ENCODE data around the gene NKTR.
A peak's percentile ranks its signal among the peaks of the same experiment; 100 is the strongest.

Gene NKTR

DNA sequence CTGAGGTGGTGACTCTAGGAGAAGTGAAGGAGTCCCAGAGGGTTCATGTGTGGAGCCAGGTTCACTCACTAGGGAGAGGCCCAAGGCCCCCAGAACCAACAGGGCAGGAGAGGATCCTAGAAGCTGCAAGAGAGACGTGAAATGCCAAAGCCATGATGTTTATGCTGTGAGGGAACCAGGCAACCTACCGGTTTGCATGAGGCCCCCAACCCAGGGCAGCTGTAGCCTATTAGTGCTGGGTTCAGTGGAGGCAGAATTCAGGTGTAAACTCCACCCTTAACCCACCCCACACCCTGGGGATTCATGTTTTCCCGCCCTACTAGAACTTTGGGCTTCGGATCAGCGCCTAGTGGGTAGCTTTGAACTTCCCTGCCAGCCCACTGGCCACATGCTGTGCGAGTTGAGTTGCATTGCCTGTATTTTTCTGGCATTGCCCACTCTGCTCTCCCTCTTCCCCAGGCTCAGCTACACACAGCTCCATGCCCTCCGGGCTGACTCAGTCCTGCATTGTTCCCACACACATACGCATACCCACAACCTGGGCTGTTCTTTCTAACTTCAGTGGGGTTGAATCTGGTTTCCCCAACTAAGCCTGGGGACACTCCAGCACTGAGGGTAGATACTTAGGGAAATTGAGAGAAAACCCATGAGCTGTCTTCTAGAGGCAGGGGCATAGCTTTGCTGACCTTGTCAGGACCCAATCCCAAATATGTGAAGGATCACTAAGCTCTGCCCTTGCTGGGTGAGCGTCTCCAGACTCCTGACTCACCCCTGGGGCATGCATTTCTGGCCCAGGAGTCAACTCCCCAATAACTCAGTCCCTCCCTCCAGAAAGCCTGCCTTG lies 51.0 kb downstream of the NKTR start:
- peak; percentile 81 for DNase-seq (ENCODE audit: low read depth)

- DNase-seq (ENCODE audit: low read depth) = no peak
These were observed 51.7 kb downstream of the NKTR start for GRCh38 chr3:42652251-42652610.

DNA sequence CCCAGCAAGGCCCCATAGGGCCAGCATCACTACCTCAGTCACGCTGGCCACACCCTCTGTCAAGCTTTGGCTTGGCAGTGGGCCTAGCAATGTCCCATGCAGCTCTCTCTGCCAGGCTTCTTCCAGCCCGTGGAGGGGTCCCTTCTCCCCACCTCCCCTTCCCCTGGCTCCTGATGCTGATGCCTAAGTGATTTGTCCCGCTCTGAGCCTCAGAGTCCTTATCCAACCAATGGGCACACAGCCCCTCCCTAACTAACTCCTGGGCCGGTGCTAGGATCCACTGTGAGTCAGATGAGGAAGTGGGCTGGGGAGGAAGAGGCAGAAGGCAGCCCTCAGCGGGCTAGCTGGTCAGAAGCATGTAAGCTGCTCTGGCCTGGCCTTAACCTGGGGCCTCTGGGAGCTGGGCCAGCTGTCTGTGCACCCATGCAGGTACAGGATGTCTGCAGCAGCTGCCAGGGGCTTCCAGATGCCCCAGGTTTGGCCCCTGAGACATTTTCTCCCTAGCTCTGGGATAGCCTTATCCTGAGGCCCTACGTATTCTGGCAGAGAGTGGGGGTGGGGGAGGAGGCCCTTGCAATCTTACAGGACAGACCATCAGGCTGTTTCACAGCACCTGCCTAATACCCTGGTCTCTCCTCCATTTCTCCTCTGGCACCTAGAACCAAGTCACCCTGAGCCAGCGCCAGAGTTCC lies 52.3 kb downstream of the NKTR start:
- peak; percentile 80 for DNase-seq (ENCODE audit: low read depth)

GRCh38 chr3:42653303-42653559 lies 52.7 kb downstream of the NKTR start:
- DNase-seq (ENCODE audit: low read depth) = no peak

DNA sequence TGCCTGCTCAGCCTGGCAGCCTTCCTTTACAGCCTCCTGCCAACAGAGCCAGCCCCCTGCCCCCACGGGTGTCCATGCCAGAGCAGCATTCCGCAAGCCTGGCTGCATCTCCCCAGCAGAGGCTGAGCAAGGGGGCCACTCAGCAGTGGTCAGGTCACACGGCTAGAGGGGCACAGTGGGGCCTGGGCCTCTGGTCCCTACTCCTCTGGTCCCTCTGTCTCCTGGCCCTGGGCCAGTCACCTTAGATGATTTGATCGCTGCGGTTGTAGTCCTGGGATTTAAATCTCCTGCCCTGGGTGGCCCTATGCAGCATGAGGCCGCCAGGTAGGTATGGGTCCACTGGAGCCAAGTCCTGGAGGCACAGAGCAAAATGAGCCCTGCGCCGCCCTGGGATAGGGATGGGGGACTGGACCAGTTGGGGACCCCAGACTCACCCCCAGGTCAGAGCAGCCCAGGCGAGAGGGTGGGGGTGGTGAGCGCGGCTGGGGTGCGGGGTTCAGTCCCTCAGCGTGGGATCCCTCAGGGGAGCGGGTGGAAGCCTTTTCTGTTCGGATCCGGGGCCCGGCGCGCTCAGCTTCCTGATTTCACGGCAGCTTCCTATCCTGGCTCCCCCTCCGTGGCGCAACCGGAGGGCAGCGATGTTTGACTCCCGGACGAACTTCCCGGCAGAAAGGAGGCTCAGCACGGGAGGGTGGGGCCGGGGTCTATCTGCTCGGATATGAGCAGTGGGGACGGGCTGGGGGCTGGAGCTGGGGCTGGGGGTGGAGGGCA lies 53.3 kb downstream of the NKTR start, which contains the start of gene ZBTB47:
Gene ZBTB47, plus strand, starts transcription at position 138 of the 771 bp plus-strand sequence. CDS start 4,659 bp downstream, outside the sequence.
- no peak for DNase-seq (ENCODE audit: low read depth)

DNA sequence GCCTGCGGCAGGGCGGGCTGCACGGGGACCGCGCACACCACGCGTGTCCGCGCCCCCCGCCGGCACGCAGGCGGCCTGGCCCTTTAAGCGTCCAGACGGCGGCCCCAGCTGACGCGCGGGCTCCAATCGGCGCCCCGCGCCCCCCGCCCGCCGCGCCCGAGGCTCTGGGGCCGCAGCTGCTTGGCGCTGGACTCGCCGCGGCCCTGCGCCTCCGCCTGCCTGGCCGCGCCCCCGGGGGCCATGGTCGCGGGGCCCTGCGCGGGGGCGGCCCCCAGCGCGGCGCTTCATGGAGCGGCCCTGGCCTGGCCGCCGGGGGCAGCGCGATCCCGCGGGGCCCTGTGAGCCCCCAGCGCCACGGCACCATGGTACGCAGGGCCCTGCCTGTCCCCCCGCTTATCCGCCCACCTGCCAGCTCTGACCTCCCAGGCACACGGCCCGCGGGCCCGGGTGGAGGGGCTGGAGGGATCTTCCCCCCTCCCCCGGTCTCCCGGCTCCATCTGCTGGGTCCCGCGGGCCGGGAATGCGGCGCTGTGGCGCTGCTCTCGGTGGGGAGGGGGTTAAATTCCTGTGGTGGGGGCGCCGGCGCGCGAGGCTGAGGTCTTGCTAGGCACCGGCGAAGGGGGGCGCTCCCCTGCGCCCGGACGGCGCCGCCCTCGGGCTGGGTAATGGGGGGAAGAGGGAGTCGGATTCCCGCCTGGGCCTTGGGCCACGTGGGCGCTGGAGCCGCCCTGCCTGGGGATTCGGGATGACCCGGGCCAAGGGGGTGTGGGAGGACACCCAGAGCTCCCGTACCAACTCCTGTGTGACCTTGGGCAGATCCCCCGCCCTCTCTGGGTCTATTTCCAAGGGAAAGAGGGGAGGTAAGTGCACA lies 54.1 kb downstream of the NKTR start:
- no peak for DNase-seq (ENCODE audit: low read depth)

- DNase-seq (ENCODE audit: low read depth) = no peak
These were observed 54.9 kb downstream of the NKTR start for GRCh38 chr3:42655331-42655888.

GRCh38 chr3:42655980-42656679 lies 55.6 kb downstream of the NKTR start:
- DNase-seq (ENCODE audit: low read depth) = no peak

DNA sequence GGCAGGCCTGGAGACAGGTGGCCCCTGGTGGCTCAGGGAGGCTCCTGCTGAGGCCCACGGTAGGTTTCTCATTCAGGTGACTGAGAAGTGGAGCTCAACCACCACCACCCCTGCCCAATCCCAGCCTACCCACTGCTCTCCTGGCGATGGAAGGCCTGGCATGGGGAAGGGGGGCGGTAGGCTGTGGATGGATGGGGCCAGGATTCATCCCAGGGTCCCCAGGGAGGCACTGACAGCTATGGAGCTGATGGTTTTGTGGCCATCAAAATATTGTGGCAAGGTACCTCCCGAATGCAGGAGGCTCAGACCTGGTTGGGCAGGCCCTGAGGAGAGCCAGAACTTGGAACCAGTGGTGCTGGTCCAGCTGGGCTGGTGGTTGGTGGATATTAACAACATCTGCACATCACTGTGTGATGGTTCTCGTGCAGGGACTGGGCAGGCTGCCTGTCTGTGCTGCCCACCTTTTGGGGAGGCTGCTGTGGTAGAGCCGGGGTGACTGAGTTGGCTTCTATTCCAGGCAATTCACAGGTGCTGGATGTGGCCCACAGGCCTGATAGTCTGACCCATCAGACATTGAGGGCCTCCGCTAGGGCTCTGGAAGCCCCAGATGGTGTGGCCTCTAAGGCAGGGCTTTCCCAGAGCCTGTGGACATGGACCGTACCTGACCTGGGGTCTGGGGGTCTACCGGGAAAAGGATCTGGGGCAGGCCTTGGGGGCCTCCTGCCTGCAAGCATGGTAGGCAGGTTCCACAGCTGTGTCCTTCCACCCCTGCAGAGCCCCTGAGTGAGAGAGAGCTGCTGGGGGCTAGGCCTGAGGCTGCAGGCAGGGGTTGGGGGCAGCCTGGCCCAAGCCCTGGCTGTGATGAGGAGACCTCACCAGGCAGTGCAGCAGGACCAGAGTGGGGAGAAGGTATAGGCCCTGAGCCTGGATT lies 56.5 kb downstream of the NKTR start:
- DNase-seq (ENCODE audit: low read depth) = no peak

DNA sequence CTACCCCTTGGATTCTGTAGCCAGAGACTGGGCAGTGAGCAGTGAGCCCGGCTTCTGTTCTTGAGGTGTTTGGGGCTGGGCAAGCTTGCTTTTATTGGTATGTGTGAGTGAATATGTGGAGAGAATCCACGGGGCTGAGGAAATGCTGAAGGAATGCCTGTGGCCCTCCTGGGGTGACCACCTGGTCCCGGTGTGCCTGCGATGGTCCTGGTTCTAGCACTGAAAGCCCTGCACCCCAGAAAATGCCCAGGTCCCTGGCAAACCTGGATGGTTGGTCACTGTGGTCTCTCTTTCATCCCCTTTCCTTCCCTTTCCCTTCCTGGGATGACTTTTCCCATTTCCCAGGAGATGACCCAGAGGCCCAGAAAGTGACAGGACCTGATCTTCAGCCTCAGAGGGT lies 57.2 kb downstream of the NKTR start:
- DNase-seq (ENCODE audit: low read depth) = no peak

DNA sequence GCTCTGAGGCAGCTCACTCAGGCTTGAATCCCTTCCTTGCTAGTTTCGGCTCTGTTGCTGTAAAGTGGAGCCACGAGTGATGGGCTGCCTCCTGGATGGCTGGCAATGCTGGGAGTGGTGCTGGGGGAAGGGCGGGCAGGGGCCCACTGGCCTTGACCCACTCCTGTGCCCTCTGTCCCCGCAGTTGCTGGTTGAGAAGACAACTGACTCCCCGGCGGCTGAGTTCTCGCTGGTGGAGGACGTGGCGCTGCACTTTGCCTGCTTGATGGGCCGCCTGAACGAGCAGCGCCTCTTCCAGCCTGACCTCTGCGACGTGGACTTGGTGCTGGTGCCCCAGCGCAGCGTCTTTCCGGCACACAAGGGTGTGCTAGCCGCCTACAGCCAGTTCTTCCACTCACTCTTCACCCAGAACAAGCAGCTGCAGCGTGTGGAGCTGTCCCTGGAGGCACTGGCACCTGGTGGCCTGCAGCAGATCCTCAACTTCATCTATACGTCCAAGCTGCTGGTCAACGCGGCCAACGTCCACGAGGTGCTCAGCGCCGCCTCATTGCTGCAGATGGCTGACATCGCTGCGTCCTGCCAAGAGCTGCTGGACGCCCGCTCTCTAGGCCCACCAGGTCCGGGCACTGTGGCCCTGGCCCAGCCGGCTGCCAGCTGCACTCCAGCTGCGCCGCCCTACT lies 57.7 kb downstream of the NKTR start:
- DNase-seq (ENCODE audit: low read depth) = no peak

DNA sequence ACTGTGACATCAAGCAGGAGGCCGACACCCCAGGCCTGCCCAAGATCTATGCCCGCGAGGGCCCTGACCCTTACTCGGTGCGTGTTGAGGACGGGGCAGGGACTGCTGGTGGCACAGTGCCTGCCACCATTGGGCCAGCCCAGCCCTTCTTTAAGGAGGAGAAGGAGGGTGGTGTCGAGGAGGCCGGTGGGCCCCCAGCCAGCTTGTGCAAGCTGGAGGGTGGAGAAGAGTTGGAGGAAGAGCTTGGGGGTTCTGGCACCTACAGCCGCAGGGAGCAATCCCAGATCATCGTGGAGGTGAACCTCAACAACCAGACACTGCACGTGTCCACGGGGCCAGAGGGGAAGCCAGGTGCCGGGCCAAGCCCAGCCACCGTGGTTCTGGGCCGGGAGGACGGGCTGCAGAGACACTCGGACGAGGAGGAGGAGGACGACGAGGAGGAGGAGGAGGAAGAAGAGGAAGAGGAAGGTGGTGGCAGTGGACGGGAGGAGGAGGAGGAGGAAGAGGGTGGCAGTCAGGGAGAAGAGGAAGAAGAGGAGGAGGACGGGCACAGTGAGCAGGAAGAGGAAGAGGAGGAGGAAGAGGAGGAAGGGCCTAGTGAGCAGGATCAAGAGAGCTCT lies 58.4 kb downstream of the NKTR start:
- no peak for DNase-seq (ENCODE audit: low read depth)

DNA sequence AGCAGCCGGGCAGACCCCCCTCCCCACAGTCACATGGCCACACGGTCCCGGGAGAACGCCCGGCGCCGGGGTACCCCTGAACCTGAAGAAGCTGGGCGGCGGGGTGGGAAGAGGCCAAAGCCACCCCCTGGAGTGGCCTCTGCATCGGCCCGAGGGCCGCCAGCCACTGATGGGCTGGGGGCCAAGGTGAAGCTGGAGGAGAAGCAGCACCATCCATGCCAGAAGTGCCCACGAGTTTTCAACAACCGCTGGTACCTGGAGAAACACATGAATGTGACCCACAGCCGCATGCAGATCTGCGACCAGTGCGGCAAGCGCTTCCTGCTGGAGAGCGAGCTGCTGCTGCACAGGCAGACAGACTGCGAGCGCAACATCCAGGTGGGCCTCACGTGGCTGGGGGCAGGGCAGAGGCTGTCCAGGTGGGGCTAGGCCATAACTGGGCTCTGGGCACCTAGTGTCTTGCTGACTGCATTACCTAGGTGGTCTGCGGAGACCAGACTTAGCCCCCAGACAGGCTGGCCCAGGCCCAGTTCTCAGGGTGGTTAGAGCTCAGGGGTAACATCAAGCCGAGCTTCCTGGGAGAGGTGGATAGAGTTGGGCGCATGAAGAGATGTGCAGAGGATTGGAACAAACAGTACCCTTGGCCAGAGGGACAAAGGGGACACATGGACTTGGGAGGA lies 59.1 kb downstream of the NKTR start:
- no peak for DNase-seq (ENCODE audit: low read depth)

- DNase-seq (ENCODE audit: low read depth) = no peak
These were observed 59.7 kb downstream of the NKTR start for GRCh38 chr3:42660131-42660715.

DNA sequence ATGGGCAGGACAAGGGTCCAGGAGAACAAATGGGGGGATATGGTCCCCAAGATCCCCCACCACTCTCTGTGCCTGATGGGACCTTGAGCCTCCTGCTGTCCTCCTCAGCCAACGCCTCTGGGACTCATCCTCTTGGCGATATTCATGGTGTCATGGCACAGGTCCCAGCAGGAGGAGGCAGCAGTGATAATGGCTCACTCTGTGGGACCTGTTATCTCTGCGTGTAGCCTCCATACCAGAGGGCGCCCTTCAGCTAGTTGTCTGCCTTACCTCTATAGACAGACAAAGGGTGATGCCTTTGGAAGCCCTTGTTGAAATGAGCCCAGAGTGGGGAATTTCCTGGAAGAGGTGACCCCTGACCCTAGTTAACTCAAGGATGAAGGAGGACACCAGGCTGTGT lies 60.4 kb downstream of the NKTR start:
- no peak for DNase-seq (ENCODE audit: low read depth)

DNA sequence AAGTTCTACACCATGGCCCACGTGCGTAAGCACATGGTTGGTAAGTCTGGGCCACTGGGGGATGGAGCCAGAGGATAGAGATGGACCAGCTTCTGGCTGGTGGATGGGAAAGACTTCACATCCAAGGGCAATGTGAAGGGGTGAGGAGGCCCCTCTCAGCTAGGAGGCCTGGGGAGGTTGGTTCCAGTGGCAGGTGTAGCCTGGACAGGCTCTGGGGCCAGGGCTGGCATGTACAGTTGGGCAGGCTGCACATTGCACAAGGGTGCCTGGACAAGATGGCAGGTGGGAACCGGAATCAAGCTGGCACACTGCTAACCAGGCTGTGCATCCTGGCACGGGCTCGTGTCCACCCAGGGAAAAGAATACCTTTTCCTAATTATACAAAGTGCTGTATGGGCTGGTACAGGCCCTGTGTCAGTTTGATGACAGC lies 61.1 kb downstream of the NKTR start:
- no peak for DNase-seq (ENCODE audit: low read depth)

DNA sequence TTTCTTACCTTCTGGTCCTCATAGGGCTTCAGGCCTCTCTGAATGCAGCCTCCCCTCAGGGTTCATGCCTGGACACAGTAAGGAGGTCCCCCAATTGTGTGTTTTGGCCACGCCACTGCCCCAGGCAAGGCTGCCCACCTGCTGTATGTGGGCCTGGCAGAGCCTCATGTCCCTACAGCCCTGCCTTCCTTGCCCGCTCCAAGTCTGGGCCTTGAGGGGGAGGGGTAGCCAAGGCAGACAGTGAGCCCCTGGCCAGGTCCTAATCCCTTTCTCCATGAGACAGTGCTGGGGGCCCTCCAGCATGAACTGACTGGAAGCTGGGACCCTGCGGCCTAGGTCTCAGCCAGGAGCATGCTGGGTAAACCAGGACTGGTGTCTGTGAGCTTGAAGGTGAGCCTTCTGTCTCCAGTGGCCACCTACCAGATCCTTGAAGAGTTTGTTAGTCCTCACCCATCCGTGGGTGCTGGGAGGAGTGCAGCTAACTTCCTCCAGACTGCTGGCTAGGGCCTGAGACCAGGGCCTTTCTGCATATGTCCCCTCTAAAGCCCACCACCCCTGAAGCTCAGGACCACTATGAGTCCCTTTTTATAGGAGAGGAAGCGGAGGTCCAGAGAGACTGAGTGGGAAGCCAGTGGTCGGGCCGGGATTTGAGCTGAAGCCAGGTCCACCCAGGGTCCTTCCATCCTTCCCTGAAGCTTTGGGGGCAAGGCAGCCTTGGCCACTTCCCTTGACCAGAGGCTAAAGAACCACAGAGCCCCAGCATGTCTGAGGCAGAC lies 61.7 kb downstream of the NKTR start:
- DNase-seq (ENCODE audit: low read depth) = no peak

Data from HS-27A (cell line).